GM10266 (cell line): ENCODE measurements around the gene ZEB2.

ENCODE experiments used
- DNase-seq: peaks from one replicate; pipeline ENCODE4 v3.0.0; 2012; ENCODE audit errors: extremely low spot score
- TF ChIP-seq, protein P1 (sequence below): IDR thresholded peaks from 2 replicates; pipeline ENCODE4 v1.5.1; 2012; ENCODE audit warnings: mild to moderate bottlenecking, low read depth; ENCODE audit not compliant: control insufficient read depth, insufficient read depth; ENCODE audit errors: missing control alignments

The ZEB2 gene

DNA sequence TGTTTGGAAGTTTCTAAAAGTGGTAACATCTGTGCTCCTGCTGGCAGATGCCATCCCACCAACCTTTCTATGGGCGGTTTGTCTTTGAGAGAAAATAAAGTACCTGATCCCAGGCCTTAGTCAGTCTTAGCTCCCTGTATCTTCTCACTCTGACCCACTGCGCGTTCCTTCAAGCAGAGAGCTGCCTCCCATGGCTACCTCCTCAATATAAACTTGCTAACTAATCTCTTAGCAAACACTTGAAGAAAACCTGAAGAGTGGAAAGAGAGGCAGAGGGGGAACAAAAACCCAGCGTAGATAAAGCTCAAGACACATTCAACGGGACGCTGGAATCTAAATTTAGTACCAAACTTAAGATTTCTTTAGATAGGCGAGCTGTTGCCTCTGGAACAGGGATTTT is 17.6 kb downstream of the ZEB2 start:
- DNase-seq: no peak
- TF ChIP-seq, protein P1, sequence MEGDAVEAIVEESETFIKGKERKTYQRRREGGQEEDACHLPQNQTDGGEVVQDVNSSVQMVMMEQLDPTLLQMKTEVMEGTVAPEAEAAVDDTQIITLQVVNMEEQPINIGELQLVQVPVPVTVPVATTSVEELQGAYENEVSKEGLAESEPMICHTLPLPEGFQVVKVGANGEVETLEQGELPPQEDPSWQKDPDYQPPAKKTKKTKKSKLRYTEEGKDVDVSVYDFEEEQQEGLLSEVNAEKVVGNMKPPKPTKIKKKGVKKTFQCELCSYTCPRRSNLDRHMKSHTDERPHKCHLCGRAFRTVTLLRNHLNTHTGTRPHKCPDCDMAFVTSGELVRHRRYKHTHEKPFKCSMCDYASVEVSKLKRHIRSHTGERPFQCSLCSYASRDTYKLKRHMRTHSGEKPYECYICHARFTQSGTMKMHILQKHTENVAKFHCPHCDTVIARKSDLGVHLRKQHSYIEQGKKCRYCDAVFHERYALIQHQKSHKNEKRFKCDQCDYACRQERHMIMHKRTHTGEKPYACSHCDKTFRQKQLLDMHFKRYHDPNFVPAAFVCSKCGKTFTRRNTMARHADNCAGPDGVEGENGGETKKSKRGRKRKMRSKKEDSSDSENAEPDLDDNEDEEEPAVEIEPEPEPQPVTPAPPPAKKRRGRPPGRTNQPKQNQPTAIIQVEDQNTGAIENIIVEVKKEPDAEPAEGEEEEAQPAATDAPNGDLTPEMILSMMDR: no peak

DNA sequence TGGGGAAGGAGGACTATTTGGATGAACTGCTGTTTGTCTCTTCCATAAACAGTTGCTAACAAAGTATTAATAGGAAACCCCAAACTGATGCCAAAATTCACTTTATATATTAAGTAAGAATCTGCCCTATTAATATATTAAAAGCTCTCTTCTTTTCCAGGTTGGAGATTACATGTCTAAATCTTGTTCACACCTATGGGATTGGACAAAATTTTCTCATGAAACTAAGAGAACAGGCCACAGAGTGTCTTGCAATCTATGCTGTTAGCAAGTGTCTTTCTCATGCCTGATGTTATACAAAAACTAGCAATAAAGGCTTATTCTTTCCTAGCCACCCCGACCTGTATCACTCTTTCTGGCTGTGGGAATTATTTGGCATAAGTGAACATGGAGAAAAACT is 18.3 kb downstream of the ZEB2 start:
- DNase-seq: no peak
- TF ChIP-seq, protein P1: no peak

DNA sequence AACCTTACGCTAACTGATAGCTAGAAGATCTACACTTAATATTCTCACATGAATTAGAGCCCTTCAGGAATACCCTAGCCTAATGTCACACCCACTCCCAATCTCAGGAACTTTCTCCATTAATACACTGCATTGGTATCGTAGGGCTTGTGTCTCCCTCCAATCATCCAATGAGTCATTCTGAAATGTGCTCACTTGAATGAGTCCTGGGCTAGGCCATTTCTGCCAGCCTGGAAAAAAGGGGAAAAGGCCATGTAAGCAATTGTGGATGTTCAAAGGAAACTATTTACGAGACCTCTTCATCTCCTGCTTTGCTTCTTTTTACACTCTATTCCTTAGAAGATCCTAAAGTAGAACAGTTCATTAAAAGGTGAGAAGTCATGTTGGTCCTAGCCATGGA is 18.8 kb downstream of the ZEB2 start:
- TF ChIP-seq, protein P1: no peak

DNA sequence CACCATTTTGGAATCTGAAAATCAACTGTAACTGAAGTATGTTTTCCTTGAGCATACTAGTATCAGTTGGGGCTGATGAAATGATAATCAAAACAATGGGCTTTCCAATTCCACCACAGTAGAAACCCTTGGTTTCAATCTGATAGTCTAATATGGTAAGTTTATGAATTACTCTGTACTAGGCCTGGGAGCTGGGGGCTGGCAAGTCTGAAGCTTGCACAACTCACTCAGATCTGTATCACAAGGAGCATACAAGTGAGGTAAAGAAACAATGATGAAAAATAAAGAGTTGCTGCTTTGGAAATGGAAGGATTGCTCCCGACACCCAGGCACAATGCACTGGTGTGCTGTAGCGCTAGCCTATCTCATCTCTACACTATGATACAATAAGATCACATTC is 19.4 kb downstream of the ZEB2 start:
- TF ChIP-seq, protein P1: no peak
- DNase-seq: no peak

More for the DNA sequence above, 18.8 kb downstream of the ZEB2 start:
- DNase-seq: no peak

DNA sequence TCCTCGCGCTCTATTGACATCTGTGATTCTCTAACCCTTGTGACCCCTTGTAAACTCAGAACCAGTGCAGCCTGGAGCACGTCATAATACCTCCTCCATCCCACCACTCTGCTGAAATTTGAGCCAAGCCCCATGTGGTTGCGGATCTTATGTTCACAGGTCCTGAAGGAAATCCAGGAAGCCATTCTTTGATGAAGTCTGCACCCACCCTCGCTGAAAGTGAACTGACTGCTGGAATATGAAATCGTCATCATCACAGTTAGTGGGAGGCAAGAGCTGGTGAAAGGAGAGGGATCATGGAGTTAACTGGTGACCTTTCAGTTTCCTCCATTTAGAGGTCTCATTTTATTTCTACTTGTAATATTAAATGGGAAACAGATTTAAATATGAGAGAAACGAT is 21.6 kb downstream of the ZEB2 start:
- DNase-seq: no peak
- TF ChIP-seq, protein P1: no peak

DNA sequence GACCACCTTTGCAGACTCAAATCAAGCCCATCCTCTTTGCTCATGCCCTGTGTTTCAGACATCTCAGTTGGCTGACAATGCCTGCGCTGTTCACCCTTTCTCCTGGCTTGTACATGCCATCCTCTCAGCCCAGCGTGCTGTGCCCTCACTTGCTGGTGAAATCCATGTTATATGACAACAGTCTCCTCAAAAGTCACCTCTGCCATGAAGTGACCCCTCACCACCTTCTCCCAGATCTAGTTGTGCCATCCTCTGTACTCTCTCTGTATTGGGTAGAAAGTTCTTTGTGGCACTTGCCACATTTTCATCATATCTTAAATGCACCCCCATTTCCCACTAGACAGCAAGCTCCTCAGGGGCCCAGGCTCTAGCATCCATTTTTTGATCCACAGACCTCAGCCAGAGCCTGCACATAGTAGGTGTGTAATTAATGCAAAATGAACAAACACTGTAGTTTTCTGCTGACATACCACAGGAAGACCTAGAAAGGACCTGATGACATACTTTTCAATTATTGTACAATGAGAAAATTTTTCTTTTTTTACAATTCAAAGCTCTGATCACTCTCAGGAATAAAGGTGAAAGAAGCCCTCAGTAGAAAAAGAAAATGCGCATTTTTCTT is 22.8 kb downstream of the ZEB2 start:
- TF ChIP-seq, protein P1: no peak
- no peak for DNase-seq

DNA sequence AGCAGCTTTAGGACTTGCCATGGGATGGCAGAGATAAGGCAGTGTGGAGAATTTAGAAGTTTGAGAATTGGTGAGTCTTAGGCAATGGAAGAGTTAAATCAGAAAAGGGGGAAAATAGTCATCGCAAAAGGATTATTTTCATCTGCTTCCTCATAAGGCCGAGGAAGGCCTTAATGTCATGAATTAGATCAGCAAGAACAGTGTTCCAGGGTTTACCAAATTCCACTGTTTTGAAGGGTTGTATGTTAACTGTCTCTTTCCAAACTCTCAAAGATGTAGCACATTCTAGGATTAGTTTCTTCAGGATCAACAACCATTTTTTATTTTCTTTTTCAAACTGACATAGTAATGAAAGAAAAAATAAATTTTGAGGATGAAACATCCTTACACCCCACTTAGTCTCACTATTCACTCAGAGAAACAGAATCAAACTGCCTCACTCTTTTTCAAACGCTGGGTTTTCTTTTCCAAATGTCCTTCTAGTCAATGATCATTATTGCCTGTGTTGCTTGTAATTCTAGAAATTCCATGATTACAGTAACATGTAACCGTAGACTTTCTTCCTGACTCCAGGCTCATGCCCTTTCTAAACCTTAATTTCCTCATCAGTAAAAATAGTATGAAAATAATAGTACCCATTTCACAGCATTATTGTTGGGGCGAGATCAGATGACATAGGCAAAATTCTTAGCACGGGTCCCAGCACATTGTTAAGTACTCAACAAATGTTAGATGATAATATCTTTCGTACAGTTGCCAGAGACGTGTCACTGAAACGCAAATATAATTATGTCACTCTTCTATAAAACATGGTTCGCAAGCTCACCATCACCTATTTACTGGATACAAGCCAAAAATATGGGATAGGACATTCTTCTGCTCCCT is 23.6 kb downstream of the ZEB2 start:
- no peak for DNase-seq
- TF ChIP-seq, protein P1: no peak
